ENCODE measurements around the gene CWC15.
"Not testable (repeated sequence)": the region's sequence is repeated elsewhere in the genome, so short reads cannot be mapped to it uniquely, and the experiment has no call there.

The CWC15 gene

DNA sequence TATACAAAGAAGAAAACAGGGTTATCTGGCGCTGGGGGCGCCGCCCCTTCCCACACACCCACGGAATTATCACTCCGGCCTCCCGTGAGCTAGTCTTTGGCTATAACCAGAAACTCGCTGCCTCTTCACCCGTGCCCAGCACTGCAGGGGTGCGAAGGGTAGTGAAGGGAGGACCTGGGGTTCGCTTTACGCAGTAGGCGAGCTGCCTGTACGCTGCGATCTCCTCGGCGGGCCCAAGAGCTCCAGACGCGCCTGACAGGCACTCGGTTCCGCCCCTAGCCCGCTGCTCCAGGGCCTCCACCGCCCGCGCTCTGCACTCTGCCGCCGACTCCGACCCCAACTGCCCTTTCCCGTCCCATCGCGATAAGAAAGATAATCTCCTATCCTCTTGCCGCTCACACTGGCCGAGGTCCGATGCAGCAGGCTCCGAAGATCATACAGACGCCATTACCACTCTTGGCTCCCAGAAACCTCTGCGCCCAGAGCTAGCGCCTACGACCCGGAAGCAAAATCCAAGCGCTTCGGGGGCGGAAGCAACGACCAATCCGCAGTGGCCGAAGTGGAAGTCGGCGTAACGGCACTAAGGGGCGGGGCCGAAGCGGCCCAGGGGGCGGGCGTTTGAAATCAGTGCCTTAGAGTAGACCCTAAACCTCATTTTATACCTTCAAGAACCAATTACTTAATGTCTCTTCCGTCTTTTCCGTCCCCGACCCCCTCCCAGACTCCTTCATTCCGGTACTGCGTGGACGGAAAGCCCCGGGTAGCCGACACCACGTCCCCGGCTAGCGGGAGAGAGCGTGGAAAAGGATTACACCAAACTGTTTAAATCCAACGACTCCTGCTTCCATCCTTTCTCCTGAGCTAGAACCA is at the start of gene CWC15, which contains the start of gene KDM4D:
Gene CWC15, minus strand, starts transcription at position 458 of the 870 bp plus-strand sequence. CDS start 1,371 bp downstream, outside the sequence.
Gene KDM4D, plus strand, starts transcription at position 611 of the 870 bp plus-strand sequence. CDS start 23,664 bp downstream, outside the sequence.
- CTCF ChIA-PET: interaction anchor here (0.6 to 1.4 kb wide), 4 partner anchors 94 to 350 kb away, joined by 3 to 6 read pairs (median 4); partner anchors contain the start of gene SRSF8
- peak; percentile 97 for DNase-seq
- Mint-ChIP-seq H3K9me3 (no peaks in the 10 kb centered on the region), H3K27me3 (no peaks in the 10 kb centered on the region), H3K36me3 (peaks cover 38% of the 10 kb centered on the region), H3K4me3 (peak within 1 kb of the TSS; percentile 90), H3K4me1 (peaks cover 48% of the 10 kb centered on the region), H3K27ac (peak within 1 kb of the TSS; percentile 87)

DNA sequence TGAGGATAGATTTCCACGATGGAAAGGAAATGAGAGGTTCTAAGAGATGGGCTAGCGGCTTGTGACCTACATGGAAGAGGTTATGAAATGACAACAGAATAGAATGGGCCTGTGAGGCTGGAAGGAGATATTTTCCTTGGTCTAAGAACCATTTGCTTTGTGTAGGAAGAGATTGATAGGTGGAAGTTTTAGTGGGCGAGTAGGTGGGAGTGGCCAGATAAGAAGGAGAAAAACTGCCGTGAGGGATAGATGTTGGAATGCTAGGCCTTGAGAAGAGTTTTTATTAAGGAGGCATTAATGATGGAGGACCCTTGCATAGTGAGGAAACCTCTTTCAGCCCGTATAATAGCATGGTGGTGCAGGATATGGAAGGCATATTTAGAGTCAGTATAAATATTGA is 48.1 kb upstream of the CWC15 start:
- H3K4me1 Mint-ChIP-seq, H3K9me3 Mint-ChIP-seq, H3K36me3 Mint-ChIP-seq, DNase-seq, H3K27ac Mint-ChIP-seq, H3K4me3 Mint-ChIP-seq, CTCF ChIA-PET, H3K27me3 Mint-ChIP-seq: not testable (repeated sequence)

DNA sequence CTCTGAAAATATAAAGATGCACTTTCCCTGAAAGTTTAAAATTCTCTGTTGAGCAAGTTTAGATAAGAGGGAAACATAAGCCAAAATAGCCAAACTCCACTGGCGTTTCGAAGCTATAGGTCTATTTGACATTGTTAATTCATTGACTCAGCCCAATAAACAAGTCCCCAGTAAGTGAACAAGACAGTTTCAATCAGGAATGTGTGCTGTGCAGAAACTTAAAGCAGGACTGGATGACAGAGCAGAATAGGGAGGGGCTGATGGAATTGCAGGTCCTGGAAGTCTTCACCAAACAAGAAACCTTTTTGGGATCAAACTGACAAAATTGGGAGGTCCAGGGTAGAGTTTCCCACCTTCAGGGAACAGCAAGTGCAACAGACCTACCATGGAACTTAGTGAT is 42.8 kb upstream of the CWC15 start:
- no peak for DNase-seq
- H3K4me1 Mint-ChIP-seq: no peaks in the 10 kb centered on the region
- H3K36me3 Mint-ChIP-seq: no peaks in the 10 kb centered on the region
- CTCF ChIA-PET: no interaction called here
- H3K27me3 Mint-ChIP-seq: peaks cover 12% of the 10 kb centered on the region
- H3K9me3 Mint-ChIP-seq: no peaks in the 10 kb centered on the region
- no peak overlapping the region for H3K4me3 Mint-ChIP-seq
- H3K27ac Mint-ChIP-seq: no peak overlapping the region

DNA sequence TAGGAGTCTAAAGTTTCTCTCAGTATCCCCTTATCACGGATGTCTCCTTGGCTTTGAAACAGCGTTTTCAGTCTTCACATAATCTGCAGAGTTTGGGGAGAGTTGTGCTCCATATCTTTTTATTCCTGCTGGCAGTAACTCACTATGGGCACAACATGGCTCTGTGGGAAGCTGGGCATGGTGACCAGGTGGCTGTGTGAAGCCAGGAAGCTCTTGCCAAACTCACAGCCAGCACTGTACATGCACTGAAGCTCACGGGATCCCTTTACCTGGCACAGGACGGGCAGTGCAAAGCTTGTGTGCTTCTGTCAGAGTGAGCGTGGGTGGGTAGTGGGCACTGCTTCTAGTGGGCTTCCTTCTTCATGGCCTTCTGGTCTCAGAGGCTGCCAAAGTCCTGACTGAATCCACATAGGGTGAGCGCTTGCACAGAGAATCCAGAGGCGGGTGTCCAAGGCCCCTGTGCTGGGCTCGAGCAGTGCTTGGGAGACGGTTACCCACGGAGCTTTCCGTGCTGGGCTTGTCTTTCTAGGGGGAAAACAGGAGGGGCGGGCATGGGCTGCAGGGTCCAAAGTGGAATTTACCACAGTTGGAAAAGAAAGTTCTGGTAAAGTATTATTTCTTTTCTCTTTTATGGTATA is 40.9 kb upstream of the CWC15 start:
- DNase-seq: no peak
- H3K4me3 Mint-ChIP-seq: no peak overlapping the region
- CTCF ChIA-PET: no interaction called here
- no peak overlapping the region for H3K27ac Mint-ChIP-seq
- no peaks in the 10 kb centered on the region for H3K9me3 Mint-ChIP-seq
- H3K27me3 Mint-ChIP-seq: peaks cover 18% of the 10 kb centered on the region
- no peaks in the 10 kb centered on the region for H3K4me1 Mint-ChIP-seq
- no peaks in the 10 kb centered on the region for H3K36me3 Mint-ChIP-seq

DNA sequence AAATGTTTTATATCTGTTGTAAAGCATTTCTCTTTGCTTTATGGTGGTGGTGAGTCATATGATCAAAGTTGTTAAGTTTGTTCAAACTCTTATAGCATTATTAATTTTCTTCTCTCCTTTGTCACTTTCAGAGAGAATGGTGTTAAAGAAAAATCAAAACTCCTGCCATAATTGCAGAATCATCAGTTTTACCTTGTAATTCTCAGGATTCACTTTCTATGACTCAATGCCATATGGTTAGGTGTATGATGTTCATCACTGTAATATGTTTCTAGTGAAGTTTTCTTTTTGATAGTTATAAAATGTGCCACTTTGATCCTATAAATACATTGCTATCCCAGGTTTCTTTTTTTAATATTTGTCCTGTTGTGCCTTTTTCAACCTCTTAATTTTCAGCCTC is 38.0 kb upstream of the CWC15 start:
- Mint-ChIP-seq H3K36me3 (no peaks in the 10 kb centered on the region), H3K9me3 (no peaks in the 10 kb centered on the region), H3K4me3 (no peak overlapping the region), H3K27me3 (peaks cover 24% of the 10 kb centered on the region), H3K27ac (no peak overlapping the region), H3K4me1 (no peaks in the 10 kb centered on the region)
- DNase-seq: no peak
- CTCF ChIA-PET: no interaction called here

DNA sequence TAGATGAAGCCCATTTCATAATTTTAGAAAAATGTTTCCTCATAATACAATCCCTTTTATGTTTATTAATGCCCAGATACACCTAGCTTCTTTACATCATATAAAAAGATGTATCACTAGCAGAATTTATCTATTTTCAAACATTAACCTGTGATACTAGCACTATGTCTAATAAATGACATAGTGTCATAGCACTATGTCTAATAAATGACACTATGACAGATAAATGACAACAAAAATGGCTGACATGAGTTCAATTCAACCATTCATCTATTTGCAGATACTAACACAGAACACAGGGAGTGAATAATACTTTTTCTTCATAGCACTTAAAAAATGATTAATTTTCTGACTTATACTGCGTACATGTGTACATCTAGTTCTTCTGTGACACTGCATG is 32.3 kb upstream of the CWC15 start:
- no peaks in the 10 kb centered on the region for H3K4me1 Mint-ChIP-seq
- H3K4me3 Mint-ChIP-seq: no peak overlapping the region
- DNase-seq: no peak
- no peaks in the 10 kb centered on the region for H3K36me3 Mint-ChIP-seq
- CTCF ChIA-PET: no interaction called here
- no peak overlapping the region for H3K27ac Mint-ChIP-seq
- no peaks in the 10 kb centered on the region for H3K9me3 Mint-ChIP-seq
- H3K27me3 Mint-ChIP-seq: peaks cover 12% of the 10 kb centered on the region

DNA sequence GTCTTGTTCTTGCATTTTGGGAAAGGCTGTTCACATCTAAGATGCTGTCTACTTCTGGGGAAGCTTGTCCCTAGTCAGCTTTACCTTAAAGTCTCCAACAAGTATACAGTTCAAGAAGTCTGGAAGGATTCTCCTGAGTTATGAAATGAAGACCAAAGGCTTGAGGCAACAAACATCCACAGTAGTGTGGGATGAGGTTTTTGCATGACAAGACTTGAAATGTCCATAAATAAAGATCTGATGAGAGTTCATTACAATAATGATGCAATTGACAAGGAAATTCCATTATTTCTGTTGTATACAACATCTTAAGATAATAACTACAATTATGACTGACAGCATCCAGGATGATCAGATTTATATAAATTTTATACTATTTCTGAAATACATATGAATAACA is 30.4 kb upstream of the CWC15 start:
- Mint-ChIP-seq H3K4me3 (no peak overlapping the region), H3K27me3 (peaks cover 8% of the 10 kb centered on the region), H3K9me3 (no peaks in the 10 kb centered on the region), H3K36me3 (no peaks in the 10 kb centered on the region), H3K4me1 (no peaks in the 10 kb centered on the region), H3K27ac (no peak overlapping the region)
- no peak for DNase-seq
- CTCF ChIA-PET: no interaction called here

DNA sequence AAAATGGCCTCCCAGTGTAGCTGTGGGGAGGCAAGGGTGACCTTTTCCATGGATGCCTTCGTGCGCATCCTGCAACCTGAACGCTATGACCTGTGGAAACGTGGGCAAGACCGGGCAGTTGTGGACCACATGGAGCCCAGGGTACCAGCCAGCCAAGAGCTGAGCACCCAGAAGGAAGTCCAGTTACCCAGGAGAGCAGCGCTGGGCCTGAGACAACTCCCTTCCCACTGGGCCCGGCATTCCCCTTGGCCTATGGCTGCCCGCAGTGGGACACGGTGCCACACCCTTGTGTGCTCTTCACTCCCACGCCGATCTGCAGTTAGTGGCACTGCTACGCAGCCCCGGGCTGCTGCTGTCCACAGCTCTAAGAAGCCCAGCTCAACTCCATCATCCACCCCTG is 24.9 kb upstream of the CWC15 start:
- no peaks in the 10 kb centered on the region for H3K36me3 Mint-ChIP-seq
- no peaks in the 10 kb centered on the region for H3K4me1 Mint-ChIP-seq
- CTCF ChIA-PET: no interaction called here

DNA sequence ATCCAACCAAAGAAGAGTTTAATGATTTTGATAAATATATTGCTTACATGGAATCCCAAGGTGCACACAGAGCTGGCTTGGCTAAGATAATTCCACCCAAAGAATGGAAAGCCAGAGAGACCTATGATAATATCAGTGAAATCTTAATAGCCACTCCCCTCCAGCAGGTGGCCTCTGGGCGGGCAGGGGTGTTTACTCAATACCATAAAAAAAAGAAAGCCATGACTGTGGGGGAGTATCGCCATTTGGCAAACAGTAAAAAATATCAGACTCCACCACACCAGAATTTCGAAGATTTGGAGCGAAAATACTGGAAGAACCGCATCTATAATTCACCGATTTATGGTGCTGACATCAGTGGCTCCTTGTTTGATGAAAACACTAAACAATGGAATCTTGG is 24.1 kb upstream of the CWC15 start:
- Mint-ChIP-seq H3K4me3 (no peak overlapping the region), H3K27me3 (no peaks in the 10 kb centered on the region), H3K27ac (no peak overlapping the region), H3K36me3 (no peaks in the 10 kb centered on the region), H3K9me3 (no peaks in the 10 kb centered on the region), H3K4me1 (no peaks in the 10 kb centered on the region)
- CTCF ChIA-PET: interaction anchor here (0.6 kb wide), 1 partner anchor 96 kb away, joined by 3 read pairs; no protein-coding TSS in a partner anchor
- DNase-seq: no peak

More for the DNA sequence above, 24.9 kb upstream of the CWC15 start:
- no peak for DNase-seq
- no peak overlapping the region for H3K27ac Mint-ChIP-seq
- no peaks in the 10 kb centered on the region for H3K27me3 Mint-ChIP-seq
- H3K4me3 Mint-ChIP-seq: no peak overlapping the region
- no peaks in the 10 kb centered on the region for H3K9me3 Mint-ChIP-seq

DNA sequence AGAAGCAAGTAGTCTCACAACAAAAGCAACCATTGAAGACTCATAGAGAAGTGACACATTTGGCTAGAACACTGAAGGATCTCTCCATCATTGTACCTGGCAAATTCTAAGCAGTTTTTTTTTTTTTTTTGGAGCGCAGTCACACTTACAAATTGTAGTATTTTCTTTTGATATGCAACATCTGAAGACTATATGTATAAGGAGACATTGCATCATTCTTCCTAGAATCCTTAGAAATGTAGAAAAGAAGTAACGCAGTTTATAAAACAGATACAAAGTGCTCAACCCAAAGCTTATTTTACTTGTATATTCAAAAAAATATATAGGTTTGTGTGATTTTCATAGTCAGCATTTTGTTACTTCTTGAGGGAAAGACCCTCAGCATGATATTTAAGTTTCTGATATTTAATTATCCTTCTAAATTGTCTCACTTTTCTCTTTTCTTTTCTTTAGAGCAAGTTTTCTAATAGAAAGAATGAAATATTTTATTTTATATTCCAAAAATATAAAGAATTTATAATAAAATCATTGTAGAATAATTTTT is 20.1 kb upstream of the CWC15 start:
- peaks cover 22% of the 10 kb centered on the region for H3K27me3 Mint-ChIP-seq
- H3K4me3 Mint-ChIP-seq: no peak overlapping the region
- no peaks in the 10 kb centered on the region for H3K4me1 Mint-ChIP-seq
- DNase-seq: no peak
- no peaks in the 10 kb centered on the region for H3K9me3 Mint-ChIP-seq
- H3K27ac Mint-ChIP-seq: no peak overlapping the region
- CTCF ChIA-PET: interaction anchor here (0.8 kb wide), 1 partner anchor 39 kb away, joined by 3 read pairs; no protein-coding TSS in a partner anchor
- no peaks in the 10 kb centered on the region for H3K36me3 Mint-ChIP-seq

DNA sequence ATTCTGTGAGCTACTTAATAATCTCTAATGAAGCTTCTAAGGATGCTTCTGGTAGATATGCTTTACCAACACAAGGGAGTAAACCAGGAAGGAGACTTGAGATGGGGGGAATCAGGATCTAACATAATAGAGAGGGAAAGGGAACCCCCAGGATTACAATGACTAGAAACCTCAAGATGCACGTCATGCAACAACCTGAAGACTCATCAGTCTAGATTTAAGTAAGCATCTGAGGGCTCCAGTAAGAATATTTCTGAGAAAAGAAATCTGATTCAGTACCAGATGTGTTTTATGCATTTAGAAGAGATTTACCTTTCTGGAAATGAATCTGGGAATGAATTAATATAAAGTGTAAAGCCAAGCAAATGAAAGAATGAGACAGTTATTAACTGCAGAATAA is 15.4 kb upstream of the CWC15 start:
- H3K27me3 Mint-ChIP-seq: peaks cover 22% of the 10 kb centered on the region
- CTCF ChIA-PET: no interaction called here
- DNase-seq: no peak
- no peaks in the 10 kb centered on the region for H3K4me1 Mint-ChIP-seq
- no peaks in the 10 kb centered on the region for H3K9me3 Mint-ChIP-seq
- no peak overlapping the region for H3K27ac Mint-ChIP-seq
- no peak overlapping the region for H3K4me3 Mint-ChIP-seq
- H3K36me3 Mint-ChIP-seq: no peaks in the 10 kb centered on the region

DNA sequence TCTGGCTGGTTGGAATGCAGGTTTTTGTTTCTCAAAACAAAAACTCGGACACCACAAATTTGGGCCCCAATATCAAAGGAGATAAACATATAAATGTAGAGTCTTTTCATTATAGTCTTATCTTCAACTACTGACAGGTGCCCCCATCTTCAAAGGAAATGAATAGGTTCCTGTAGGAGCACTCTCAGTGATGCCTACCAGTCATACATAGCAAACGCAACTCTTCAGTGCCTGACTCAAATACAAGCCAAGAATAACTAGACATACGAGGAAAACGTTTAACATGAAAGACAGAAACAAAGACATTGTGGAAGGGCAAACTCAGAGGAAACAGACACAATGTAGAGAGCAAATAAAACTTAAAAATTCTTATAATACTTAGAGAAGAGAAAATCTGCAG is 14.0 kb upstream of the CWC15 start:
- Mint-ChIP-seq H3K9me3 (no peaks in the 10 kb centered on the region), H3K4me1 (no peaks in the 10 kb centered on the region), H3K36me3 (no peaks in the 10 kb centered on the region), H3K4me3 (no peak overlapping the region), H3K27ac (no peak overlapping the region), H3K27me3 (peaks cover 22% of the 10 kb centered on the region)
- CTCF ChIA-PET: no interaction called here
- DNase-seq: no peak

DNA sequence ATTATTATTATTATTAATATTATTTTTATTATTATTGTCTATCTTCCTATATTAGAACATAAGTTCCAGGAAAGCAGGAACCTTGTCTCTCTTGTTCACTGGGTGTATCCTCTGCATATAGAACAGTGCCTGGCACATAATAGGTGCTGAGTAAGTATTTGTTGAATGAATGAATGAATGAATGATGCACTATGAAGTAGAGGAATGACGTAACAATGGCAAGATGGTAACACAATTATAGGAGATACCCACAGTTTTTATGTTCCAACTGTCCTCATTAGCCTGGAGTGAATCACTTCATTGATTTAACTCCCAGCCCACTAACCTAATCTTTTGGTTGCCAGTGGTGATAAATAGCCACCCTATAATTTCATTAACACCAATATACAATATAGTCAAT is 2.2 kb upstream of the CWC15 start:
- Mint-ChIP-seq H3K4me3 (no peak overlapping the region), H3K36me3 (peaks cover 19% of the 10 kb centered on the region), H3K27ac (no peak overlapping the region), H3K4me1 (peaks cover 42% of the 10 kb centered on the region), H3K9me3 (no peaks in the 10 kb centered on the region), H3K27me3 (no peaks in the 10 kb centered on the region)
- CTCF ChIA-PET: interaction anchor here (0.6 to 1.6 kb wide), 2 partner anchors 176 to 353 kb away, joined by 3 to 5 read pairs; no protein-coding TSS in a partner anchor
- no peak for DNase-seq

DNA sequence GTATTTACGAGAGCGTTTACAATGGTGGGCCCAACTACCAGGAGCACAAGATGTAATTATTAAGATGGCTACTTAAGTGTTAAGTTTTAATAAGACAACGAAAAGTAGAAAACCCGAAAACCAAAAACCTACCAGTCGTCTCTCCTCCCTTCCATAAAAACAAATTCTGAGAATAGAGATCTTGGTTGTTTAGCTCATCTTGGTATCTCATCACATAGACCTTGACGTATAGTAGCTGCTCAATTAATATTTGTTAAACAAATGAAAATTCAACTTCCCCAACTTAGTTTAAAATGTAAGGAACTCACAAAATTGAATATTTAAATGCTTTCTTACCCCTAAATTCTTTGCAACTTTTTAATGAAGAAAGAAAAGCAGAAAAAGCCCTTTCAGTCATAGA is 822 bp upstream of the CWC15 start:
- no peak for DNase-seq
- H3K36me3 Mint-ChIP-seq: peaks cover 30% of the 10 kb centered on the region
- no peaks in the 10 kb centered on the region for H3K9me3 Mint-ChIP-seq
- peak overlapping the region; percentile 90 for H3K4me3 Mint-ChIP-seq
- peak overlapping the region; percentile 87 for H3K27ac Mint-ChIP-seq
- CTCF ChIA-PET: interaction anchor here (1.2 to 1.4 kb wide), 2 partner anchors 93 to 96 kb away, joined by 4 to 6 read pairs; partner anchors contain the start of gene SRSF8
- no peaks in the 10 kb centered on the region for H3K27me3 Mint-ChIP-seq
- peaks cover 46% of the 10 kb centered on the region for H3K4me1 Mint-ChIP-seq

Data from activated naive CD4-positive, alpha-beta T cell treated with anti-CD3 and anti-CD28 coated beads, Interleukin-2, amount 10 ng/mL, durations not matched to agents 7 days and 5 days (primary cell).